Stromal cell of bone marrow (primary cell): Measurements from ENCODE around the gene SMIM38.

Source experiments
- DNase-seq: peaks from one replicate; pipeline ENCODE4 v3.0.0-alpha.2; 2012; ENCODE audit warnings: low read depth

Gene SMIM38

GRCh38 chr11:69204246-69204940 lies 48.7 kb downstream of the SMIM38 start:
- no peak for DNase-seq

- DNase-seq, result no peak
Measured at GRCh38 chr11:69204941-69205742, 49.4 kb downstream of the SMIM38 start.
